ENCODE data around the gene LYZL4. TPM values are rescaled to one million over a fixed set of nuclear protein-coding genes. Genes with fewer than 3 reads are reported as not detected.

LYZL4 gene
- total and polyA plus RNA-seq, 3 experiments from 2014 or later, result not detected

DNA sequence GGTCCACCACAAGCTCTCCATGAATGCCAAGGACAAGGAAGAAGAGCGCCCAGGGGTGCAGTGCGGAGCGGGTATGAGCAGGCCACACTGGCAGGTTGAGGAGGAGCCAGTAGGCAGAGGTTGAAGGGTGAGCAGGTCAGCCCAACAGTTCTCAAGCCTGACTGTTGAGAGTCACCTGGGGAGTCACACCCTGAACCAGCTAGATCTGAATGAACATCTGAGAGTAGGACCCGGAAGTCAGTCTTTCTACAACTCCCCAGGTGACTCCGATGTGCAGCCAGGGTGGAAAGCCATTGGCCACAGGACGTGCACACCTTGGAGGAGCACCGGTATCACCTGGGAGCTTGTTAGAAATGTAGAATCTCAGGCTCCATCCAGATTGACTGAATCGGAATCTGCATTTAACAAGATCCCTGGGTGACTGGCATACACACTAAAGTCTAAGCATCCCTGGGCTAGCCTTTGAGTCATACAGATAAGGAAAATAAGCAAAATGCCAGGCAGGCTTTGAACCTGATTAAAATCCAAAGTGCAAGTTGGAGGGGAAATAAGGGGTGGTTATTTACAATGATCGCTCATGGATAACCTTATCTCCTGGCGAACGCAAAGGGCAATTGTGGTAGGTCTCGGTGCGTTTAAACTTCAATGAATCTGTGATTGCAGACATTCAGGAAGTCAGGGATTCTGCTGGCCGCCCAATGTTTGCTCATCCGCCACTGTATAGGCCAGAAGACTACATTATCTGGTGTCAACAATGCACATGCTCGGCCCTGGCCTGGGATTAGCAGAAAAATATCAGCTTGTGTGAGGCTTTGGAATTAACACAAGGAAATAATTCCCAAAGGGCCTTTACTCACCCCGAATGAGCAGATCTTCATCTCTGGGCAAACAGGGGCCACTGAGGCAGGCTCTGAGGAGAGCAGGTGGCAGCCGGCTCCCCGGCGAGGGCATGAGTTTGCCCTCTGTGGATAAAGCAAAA, 11.7 kb upstream of the LYZL4 start:
- Histone ChIP-seq H3K27ac (ENCODE audit: low read depth, low read length) (no peak overlapping the region), H3K36me3 (ENCODE audit: insufficient read depth, low read length) (no peaks in the 10 kb centered on the region), H3K4me1 (ENCODE audit: insufficient read depth, low read length) (no peaks in the 10 kb centered on the region), H3K4me3 (ENCODE audit: low read length) (no peak overlapping the region), H3K9me3 (ENCODE audit: low read length) (no peaks in the 10 kb centered on the region), H3K27me3 (ENCODE audit: insufficient read depth, low read length, poor library complexity, severe bottlenecking) (no peaks in the 10 kb centered on the region)
- POLR2A ChIA-PET, result no interaction called here
- H3K4me1 Mint-ChIP-seq, result no peaks in the 10 kb centered on the region
- DNase-seq, result no peak
- H3K9me3 Mint-ChIP-seq, result no peaks in the 10 kb centered on the region
- peaks cover 4 to 5% of the 10 kb centered on the region in 2 donors for H3K27me3 Mint-ChIP-seq
- H3K4me3 Mint-ChIP-seq, result no peak overlapping the region
- no peaks in the 10 kb centered on the region for H3K36me3 Mint-ChIP-seq
- CTCF ChIA-PET, result interaction anchor here (1.3 kb wide), 1 partner anchor 21 kb away, joined by 3 read pairs; no protein-coding TSS in a partner anchor
- H3K27ac Mint-ChIP-seq, result no peak overlapping the region

DNA sequence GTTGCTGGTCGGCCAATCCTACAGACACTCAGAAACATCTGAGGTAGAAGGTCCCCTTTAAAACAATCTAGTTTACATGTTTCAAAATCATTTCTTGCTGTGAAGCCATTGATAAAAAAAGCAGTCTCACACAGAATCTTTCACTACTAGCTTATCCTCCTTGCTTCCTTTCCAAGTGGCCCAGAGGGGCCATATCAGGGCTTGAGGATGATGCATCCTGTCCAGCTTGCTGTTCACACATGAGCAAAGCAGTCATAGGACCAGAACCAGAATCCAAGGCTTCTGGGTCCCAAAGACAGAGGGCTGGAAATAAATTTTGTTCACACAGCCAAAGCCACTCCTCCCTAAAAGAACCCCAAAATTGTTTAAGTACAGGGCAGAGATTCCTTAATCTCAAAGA, 9.2 kb upstream of the LYZL4 start:
- ChIA-PET CTCF (no interaction called here), POLR2A (no interaction called here)
- Mint-ChIP-seq H3K27ac (no peak overlapping the region), H3K36me3 (no peaks in the 10 kb centered on the region), H3K4me3 (no peak overlapping the region), H3K4me1 (no peaks in the 10 kb centered on the region), H3K9me3 (no peaks in the 10 kb centered on the region), H3K27me3 (peaks cover 7 to 22% of the 10 kb centered on the region in 2 donors)
- Histone ChIP-seq H3K36me3 (ENCODE audit: insufficient read depth, low read length) (no peaks in the 10 kb centered on the region), H3K27me3 (ENCODE audit: insufficient read depth, low read length, poor library complexity, severe bottlenecking) (no peaks in the 10 kb centered on the region), H3K9me3 (ENCODE audit: low read length) (no peaks in the 10 kb centered on the region), H3K4me3 (ENCODE audit: low read length) (no peak overlapping the region), H3K27ac (ENCODE audit: low read depth, low read length) (no peak overlapping the region), H3K4me1 (ENCODE audit: insufficient read depth, low read length) (no peaks in the 10 kb centered on the region)
- DNase-seq, result no peak

DNA sequence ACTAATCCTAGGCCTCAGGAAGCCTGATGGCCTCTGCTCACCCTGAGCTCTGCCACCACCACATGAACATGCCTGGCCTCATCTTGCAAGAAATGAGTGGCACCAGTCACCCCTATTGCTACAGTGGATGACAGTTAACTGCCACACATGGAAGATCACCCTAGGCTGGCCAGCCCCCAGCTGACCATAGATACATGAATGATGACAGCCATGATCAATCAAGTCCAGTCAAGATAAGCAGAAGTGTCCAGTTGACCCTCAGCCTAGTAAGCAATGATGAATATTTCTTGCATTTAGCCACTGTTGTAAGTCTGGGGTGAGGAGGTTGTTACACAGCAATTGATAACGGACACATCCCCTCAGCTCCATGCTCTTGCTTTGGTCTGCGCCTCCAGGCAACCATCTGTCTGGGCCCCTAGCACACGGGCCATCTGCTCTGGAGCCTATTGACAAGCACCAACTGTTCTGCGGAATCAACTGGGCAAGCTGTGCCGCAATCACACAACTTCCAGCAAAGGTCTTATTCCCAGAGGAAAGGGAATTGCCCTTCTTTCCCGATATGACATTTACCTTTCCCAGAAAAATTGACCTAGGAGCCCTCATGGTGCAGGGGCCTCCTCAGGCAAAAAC, 2.2 kb upstream of the LYZL4 start:
- ChIA-PET POLR2A (no interaction called here), CTCF (no interaction called here)
- no peaks in the 10 kb centered on the region for H3K36me3 ChIP-seq (ENCODE audit: insufficient read depth, low read length)
- H3K4me3 ChIP-seq (ENCODE audit: low read length), result no peak overlapping the region
- no peaks in the 10 kb centered on the region for H3K4me1 ChIP-seq (ENCODE audit: insufficient read depth, low read length)
- H3K36me3 Mint-ChIP-seq, result no peaks in the 10 kb centered on the region
- no peak overlapping the region for H3K4me3 Mint-ChIP-seq
- H3K9me3 Mint-ChIP-seq, result peaks cover 0 to under 1% (median 0%) of the 10 kb centered on the region in 5 donors
- H3K9me3 ChIP-seq (ENCODE audit: low read length), result no peaks in the 10 kb centered on the region
- H3K27me3 ChIP-seq (ENCODE audit: insufficient read depth, low read length, poor library complexity, severe bottlenecking), result no peaks in the 10 kb centered on the region
- no peak overlapping the region for H3K27ac ChIP-seq (ENCODE audit: low read depth, low read length)
- H3K27ac Mint-ChIP-seq, result no peak overlapping the region
- no peak for DNase-seq
- no peaks in the 10 kb centered on the region for H3K4me1 Mint-ChIP-seq
- peaks cover 9 to 34% of the 10 kb centered on the region in 2 donors for H3K27me3 Mint-ChIP-seq

DNA sequence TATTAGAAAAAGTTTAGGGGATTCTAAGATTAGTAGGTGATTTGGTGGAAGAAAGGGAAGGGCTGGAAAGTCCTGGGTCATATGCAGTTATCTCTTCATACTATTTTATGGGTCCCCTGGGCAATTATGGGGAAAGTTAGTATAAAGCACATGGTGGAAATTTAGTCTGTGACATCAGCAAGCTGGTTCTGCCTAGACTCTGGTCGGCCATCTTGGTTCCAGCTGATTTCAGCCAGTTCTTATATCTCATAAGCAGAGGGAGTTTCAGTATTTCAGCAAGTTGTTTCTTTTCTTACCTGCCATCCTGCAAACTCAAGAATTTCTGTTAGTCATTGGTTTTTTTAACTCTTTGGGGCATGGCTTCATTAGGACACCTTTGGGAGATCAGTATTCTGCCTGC, 1.0 kb upstream of the LYZL4 start:
- no peak for DNase-seq
- Histone ChIP-seq H3K36me3 (ENCODE audit: insufficient read depth, low read length) (no peaks in the 10 kb centered on the region), H3K27ac (ENCODE audit: low read depth, low read length) (no peak overlapping the region), H3K4me3 (ENCODE audit: low read length) (no peak overlapping the region), H3K4me1 (ENCODE audit: insufficient read depth, low read length) (no peaks in the 10 kb centered on the region), H3K9me3 (ENCODE audit: low read length) (no peaks in the 10 kb centered on the region), H3K27me3 (ENCODE audit: insufficient read depth, low read length, poor library complexity, severe bottlenecking) (no peaks in the 10 kb centered on the region)
- ChIA-PET POLR2A (no interaction called here), CTCF (no interaction called here)
- H3K27me3 Mint-ChIP-seq, result peaks cover 8 to 28% of the 10 kb centered on the region in 2 donors
- no peaks in the 10 kb centered on the region for H3K4me1 Mint-ChIP-seq
- no peaks in the 10 kb centered on the region for H3K36me3 Mint-ChIP-seq
- no peak overlapping the region for H3K4me3 Mint-ChIP-seq
- H3K27ac Mint-ChIP-seq, result no peak overlapping the region
- peaks cover 0 to 2% (median 0%) of the 10 kb centered on the region in 5 donors for H3K9me3 Mint-ChIP-seq

DNA sequence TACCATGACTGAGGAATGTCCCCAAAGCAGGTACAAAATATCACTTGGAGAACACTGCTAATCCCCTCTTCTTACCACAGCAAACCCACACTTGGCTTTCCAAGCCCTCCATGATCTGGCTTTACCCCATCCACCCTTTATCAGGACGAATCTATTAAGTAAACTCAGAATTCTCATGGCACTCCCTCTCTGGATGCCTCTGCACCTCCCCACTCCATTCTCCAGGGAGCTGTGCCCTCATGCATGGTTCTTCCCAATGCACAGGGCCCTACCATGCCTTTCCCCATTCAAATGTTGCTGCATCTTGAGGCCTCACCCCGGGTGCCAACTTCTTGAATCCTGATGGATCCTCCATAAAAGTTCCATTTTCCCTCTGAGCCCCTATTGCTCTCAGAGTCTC, 2.3 kb downstream of the LYZL4 start:
- CTCF ChIA-PET, result no interaction called here
- H3K27me3 ChIP-seq (ENCODE audit: insufficient read depth, low read length, poor library complexity, severe bottlenecking), result no peaks in the 10 kb centered on the region
- H3K9me3 ChIP-seq (ENCODE audit: low read length), result no peaks in the 10 kb centered on the region
- Mint-ChIP-seq H3K9me3 (peaks cover 0 to 2% (median 0%) of the 10 kb centered on the region in 5 donors), H3K4me3 (no peak overlapping the region), H3K27me3 (peaks cover 4 to 10% of the 10 kb centered on the region in 2 donors), H3K4me1 (peaks cover 0 to 6% (median 5%) of the 10 kb centered on the region in 3 donors), H3K36me3 (no peaks in the 10 kb centered on the region), H3K27ac (no peak overlapping the region)
- POLR2A ChIA-PET, result no interaction called here
- no peak for DNase-seq
- H3K4me3 ChIP-seq (ENCODE audit: low read length), result no peak overlapping the region
- no peaks in the 10 kb centered on the region for H3K4me1 ChIP-seq (ENCODE audit: insufficient read depth, low read length)
- no peaks in the 10 kb centered on the region for H3K36me3 ChIP-seq (ENCODE audit: insufficient read depth, low read length)
- no peak overlapping the region for H3K27ac ChIP-seq (ENCODE audit: low read depth, low read length)

DNA sequence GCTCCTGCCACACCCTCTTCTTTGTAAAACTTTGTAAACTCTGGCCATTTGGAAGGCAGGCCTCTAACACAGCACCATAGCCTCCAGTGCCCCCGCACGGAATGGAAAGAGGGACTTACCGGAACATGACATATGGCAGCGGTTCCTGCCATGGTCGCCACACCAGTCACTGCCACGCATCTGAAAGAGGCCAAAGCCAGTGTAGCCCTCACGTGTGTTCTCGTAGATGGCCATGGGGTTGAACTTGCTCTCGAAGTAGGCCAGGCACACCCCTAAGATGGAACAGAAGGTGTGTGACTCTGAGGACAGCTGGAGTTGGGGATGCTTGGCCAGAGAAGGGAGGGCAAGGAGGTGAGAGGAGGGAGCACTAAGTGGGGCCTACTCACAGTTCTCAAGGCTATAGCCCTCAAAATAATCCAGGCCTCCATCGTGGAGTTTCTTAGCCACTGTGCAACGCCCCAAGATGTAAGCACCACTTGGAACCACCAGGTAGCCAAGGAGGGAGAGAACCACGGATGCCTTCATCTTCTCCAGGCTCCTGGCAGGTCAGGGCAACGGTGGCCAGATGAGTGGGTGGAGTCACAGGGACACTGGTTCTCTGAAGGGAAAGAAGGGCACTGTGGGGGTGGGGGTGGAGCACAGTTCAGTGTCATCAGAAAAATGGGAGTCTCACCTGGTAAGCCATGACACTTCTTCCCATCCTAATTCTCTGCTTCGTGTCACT, 3.5 kb downstream of the LYZL4 start:
- Histone ChIP-seq H3K9me3 (ENCODE audit: low read length) (no peaks in the 10 kb centered on the region), H3K27me3 (ENCODE audit: insufficient read depth, low read length, poor library complexity, severe bottlenecking) (no peaks in the 10 kb centered on the region), H3K27ac (ENCODE audit: low read depth, low read length) (no peak overlapping the region), H3K36me3 (ENCODE audit: insufficient read depth, low read length) (no peaks in the 10 kb centered on the region), H3K4me1 (ENCODE audit: insufficient read depth, low read length) (no peaks in the 10 kb centered on the region), H3K4me3 (ENCODE audit: low read length) (no peak overlapping the region)
- H3K27ac Mint-ChIP-seq, result no peak overlapping the region
- peaks cover 0 to 2% (median 0%) of the 10 kb centered on the region in 5 donors for H3K9me3 Mint-ChIP-seq
- H3K4me1 Mint-ChIP-seq, result peaks cover 0 to 6% (median 6%) of the 10 kb centered on the region in 3 donors
- ChIA-PET POLR2A (no interaction called here), CTCF (no interaction called here)
- H3K36me3 Mint-ChIP-seq, result no peaks in the 10 kb centered on the region
- no peak for DNase-seq
- peaks cover 4 to 10% of the 10 kb centered on the region in 2 donors for H3K27me3 Mint-ChIP-seq
- no peak overlapping the region for H3K4me3 Mint-ChIP-seq

DNA sequence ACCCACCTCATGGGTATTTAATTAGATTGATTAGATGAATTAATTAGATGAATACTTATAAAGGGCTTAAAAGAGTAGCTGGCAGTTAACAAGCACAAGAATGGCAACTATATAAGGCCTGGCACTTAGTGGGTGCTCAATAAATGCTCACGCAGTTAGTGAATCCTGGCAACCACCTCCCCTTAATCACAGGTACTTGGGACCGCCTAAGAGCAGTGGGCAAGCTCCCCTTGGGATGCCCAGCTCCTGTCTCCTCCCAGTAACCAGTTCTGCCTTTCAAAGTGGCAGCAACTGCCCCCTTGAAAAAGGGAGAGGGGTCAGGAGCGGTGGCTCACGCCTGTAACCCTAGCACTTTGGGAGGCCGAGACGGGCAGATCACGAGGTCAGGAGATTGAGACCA, 4.6 kb downstream of the LYZL4 start:
- Histone ChIP-seq H3K4me1 (ENCODE audit: insufficient read depth, low read length) (no peaks in the 10 kb centered on the region), H3K4me3 (ENCODE audit: low read length) (no peak overlapping the region), H3K27ac (ENCODE audit: low read depth, low read length) (no peak overlapping the region), H3K36me3 (ENCODE audit: insufficient read depth, low read length) (no peaks in the 10 kb centered on the region), H3K9me3 (ENCODE audit: low read length) (no peaks in the 10 kb centered on the region), H3K27me3 (ENCODE audit: insufficient read depth, low read length, poor library complexity, severe bottlenecking) (no peaks in the 10 kb centered on the region)
- POLR2A ChIA-PET, result no interaction called here
- H3K27me3 Mint-ChIP-seq, result peaks cover 4 to 10% of the 10 kb centered on the region in 2 donors
- no peak overlapping the region for H3K27ac Mint-ChIP-seq
- peaks cover 0 to 2% (median 0%) of the 10 kb centered on the region in 5 donors for H3K9me3 Mint-ChIP-seq
- H3K4me3 Mint-ChIP-seq, result no peak overlapping the region
- DNase-seq, result no peak
- CTCF ChIA-PET, result no interaction called here
- H3K4me1 Mint-ChIP-seq, result peaks cover 0 to 6% (median 6%) of the 10 kb centered on the region in 3 donors
- H3K36me3 Mint-ChIP-seq, result no peaks in the 10 kb centered on the region

DNA sequence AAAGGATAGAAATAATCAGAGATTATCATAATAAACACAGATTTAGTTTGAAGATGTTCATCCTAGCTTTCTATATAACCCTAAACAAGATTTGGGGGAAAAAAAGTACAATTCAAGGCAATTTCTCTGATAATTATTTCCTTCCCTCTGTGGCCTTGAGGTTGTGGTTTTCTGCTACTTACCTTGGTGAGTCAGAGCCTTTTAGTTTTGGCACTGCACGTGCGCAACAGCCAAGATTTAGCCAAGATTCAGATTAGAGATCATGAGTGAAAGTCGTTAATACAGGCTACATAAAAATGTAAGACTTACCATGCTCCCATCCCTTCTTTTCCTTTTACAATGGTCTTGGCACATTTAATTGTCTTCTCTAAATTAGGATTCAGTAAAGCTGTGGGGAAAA, 6.7 kb downstream of the LYZL4 start:
- H3K27ac Mint-ChIP-seq, result no peak overlapping the region
- Histone ChIP-seq H3K27me3 (ENCODE audit: insufficient read depth, low read length, poor library complexity, severe bottlenecking) (no peaks in the 10 kb centered on the region), H3K36me3 (ENCODE audit: insufficient read depth, low read length) (no peaks in the 10 kb centered on the region), H3K27ac (ENCODE audit: low read depth, low read length) (no peak overlapping the region), H3K4me3 (ENCODE audit: low read length) (no peak overlapping the region), H3K4me1 (ENCODE audit: insufficient read depth, low read length) (no peaks in the 10 kb centered on the region), H3K9me3 (ENCODE audit: low read length) (no peaks in the 10 kb centered on the region)
- H3K9me3 Mint-ChIP-seq, result peaks cover 0 to 2% (median 0%) of the 10 kb centered on the region in 5 donors
- no peak for DNase-seq
- POLR2A ChIA-PET, result no interaction called here
- H3K27me3 Mint-ChIP-seq, result peaks cover 3 to 6% of the 10 kb centered on the region in 2 donors
- no peaks in the 10 kb centered on the region for H3K36me3 Mint-ChIP-seq
- peaks cover 0 to 6% (median 6%) of the 10 kb centered on the region in 3 donors for H3K4me1 Mint-ChIP-seq
- CTCF ChIA-PET, result no interaction called here
- H3K4me3 Mint-ChIP-seq, result no peak overlapping the region
